GM12878 (cell line): ENCODE results near the gene MSRB2.

Experiments
- EP300 ChIP-seq, 2 experiments: fragments of 150-350 bp in 1 of 2; IDR thresholded peaks; 2 replicates each; pipeline ENCODE4 v1.6.1; 2011 to 2012; ENCODE audit warnings: low read depth in 2 of 2, low read length in 2 of 2, borderline replicate concordance in 1 of 2, improper control_type of control experiment in 1 of 2, inconsistent platforms in 1 of 2; ENCODE audit not compliant: control insufficient read depth in 1 of 2
- EZH2 ChIP-seq: IDR thresholded peaks from 2 replicates; pipeline ENCODE4 v1.6.1; 2012; ENCODE audit warnings: low read depth, mild to moderate bottlenecking, control low read depth, inconsistent platforms, low read length, borderline replicate concordance; ENCODE audit not compliant: control insufficient read depth
- NFIC ChIP-seq: IDR thresholded peaks from 2 replicates; pipeline ENCODE4 v1.6.1; 2012; ENCODE audit warnings: low read depth, mild to moderate bottlenecking, inconsistent platforms, low read length, moderate library complexity
- POLR2A ChIP-seq: IDR thresholded peaks from 2 replicates; pipeline ENCODE4 v1.6.1; 2011; ENCODE audit warnings: low read depth, mild to moderate bottlenecking, low read length
- POLR2AphosphoS5 ChIP-seq: IDR thresholded peaks from 2 replicates; pipeline ENCODE4 v1.6.1; 2011; ENCODE audit warnings: mild to moderate bottlenecking, low read length, inconsistent platforms
- RAD21 ChIP-seq: IDR thresholded peaks from 2 replicates; pipeline ENCODE4 v1.6.1; 2011; ENCODE audit warnings: mild to moderate bottlenecking, low read depth, low read length, moderate library complexity; ENCODE audit not compliant: insufficient read depth
- RAD51 ChIP-seq: fragments of 450-650 bp; IDR thresholded peaks from 2 replicates; pipeline ENCODE4 v1.6.1; 2016; ENCODE audit warnings: moderate library complexity, mild to moderate bottlenecking, inconsistent platforms
- RELA ChIP-seq: fragments of 450-650 bp; IDR thresholded peaks from 2 replicates; pipeline ENCODE4 v1.8.0; 2014; ENCODE audit warnings: borderline replicate concordance; ENCODE audit not compliant: partially characterized antibody
- TAF1 ChIP-seq: IDR thresholded peaks from 2 replicates; pipeline ENCODE4 v1.6.1; 2011; ENCODE audit warnings: mild to moderate bottlenecking, low read depth, low read length, borderline replicate concordance
- ZZZ3 ChIP-seq: IDR thresholded peaks from 2 replicates; pipeline ENCODE4 v1.6.1; 2011; ENCODE audit warnings: low read depth; ENCODE audit not compliant: control insufficient read depth, insufficient read length
- TF ChIP-seq, protein P1 (sequence below), 3 experiments: IDR thresholded peaks in 2 of 3; conservative IDR thresholded peaks in 1 of 3; 2 replicates each; pipeline ENCODE4 v1.5.1; 2011; ENCODE audit warnings: low read depth in 3 of 3, low read length in 3 of 3, mild to moderate bottlenecking in 3 of 3, control low read depth in 2 of 3, moderate library complexity in 2 of 3, inconsistent platforms in 1 of 3, mixed read lengths in 1 of 3; ENCODE audit not compliant: control insufficient read depth in 2 of 3, insufficient read depth in 1 of 3; ENCODE audit errors: extremely low read depth in 1 of 3
- TF ChIP-seq, protein P2 (sequence below): fragments of 450-650 bp; IDR thresholded peaks from 2 replicates; pipeline ENCODE4 v1.6.1; 2016; ENCODE audit warnings: mild to moderate bottlenecking
- TF ChIP-seq, protein P3 (sequence below): fragments of 450-650 bp; formaldehyde crosslinking; IDR thresholded peaks from 2 replicates; pipeline ENCODE4 v1.4.0; 2022; ENCODE audit warnings: mild to moderate bottlenecking, moderate library complexity

DNA sequence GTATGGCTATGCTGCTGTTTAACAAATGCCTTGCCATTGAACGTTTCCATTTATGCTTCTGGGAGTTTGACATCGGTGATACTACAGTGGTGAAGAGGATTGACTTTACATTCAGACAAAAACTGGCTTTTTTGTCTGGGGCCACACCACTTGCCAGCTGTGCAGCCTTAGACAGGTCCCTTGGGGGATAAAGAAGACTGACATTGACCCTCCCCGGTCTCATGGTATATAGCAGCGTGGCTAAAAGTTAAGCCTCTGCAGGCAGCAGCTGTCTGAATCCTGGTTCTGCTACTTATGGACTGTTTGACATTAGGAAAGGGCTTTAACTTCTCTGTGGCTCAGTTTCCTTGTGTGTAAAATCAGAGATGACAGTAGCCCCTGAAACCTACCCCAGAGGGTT, 54.7 kb downstream of the MSRB2 start:
- TF ChIP-seq EZH2 (no peak), EP300 (IDR thresholded peaks at IDR 0.05; ENCODE audit: borderline replicate concordance in 1 of 2, control insufficient read depth in 1 of 2, low read depth in 2 of 2, low read length in 2 of 2) (no peak), RAD51 (no peak), RELA (no peak), POLR2A (no peak), ZZZ3 (no peak), RAD21 (no peak), TAF1 (no peak), POLR2AphosphoS5 (no peak), NFIC (no peak)
- TF ChIP-seq, protein P1, sequence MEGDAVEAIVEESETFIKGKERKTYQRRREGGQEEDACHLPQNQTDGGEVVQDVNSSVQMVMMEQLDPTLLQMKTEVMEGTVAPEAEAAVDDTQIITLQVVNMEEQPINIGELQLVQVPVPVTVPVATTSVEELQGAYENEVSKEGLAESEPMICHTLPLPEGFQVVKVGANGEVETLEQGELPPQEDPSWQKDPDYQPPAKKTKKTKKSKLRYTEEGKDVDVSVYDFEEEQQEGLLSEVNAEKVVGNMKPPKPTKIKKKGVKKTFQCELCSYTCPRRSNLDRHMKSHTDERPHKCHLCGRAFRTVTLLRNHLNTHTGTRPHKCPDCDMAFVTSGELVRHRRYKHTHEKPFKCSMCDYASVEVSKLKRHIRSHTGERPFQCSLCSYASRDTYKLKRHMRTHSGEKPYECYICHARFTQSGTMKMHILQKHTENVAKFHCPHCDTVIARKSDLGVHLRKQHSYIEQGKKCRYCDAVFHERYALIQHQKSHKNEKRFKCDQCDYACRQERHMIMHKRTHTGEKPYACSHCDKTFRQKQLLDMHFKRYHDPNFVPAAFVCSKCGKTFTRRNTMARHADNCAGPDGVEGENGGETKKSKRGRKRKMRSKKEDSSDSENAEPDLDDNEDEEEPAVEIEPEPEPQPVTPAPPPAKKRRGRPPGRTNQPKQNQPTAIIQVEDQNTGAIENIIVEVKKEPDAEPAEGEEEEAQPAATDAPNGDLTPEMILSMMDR (IDR thresholded peaks at IDR 0.05 in 2 of 3, conservative IDR thresholded peaks at IDR 0.05 in 1 of 3; ENCODE audit: control insufficient read depth in 2 of 3, extremely low read depth in 1 of 3, insufficient read depth in 1 of 3, low read depth in 3 of 3, low read length in 3 of 3): no peak
- TF ChIP-seq, protein P2, sequence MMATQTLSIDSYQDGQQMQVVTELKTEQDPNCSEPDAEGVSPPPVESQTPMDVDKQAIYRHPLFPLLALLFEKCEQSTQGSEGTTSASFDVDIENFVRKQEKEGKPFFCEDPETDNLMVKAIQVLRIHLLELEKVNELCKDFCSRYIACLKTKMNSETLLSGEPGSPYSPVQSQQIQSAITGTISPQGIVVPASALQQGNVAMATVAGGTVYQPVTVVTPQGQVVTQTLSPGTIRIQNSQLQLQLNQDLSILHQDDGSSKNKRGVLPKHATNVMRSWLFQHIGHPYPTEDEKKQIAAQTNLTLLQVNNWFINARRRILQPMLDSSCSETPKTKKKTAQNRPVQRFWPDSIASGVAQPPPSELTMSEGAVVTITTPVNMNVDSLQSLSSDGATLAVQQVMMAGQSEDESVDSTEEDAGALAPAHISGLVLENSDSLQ: no peak
- TF ChIP-seq, protein P3, sequence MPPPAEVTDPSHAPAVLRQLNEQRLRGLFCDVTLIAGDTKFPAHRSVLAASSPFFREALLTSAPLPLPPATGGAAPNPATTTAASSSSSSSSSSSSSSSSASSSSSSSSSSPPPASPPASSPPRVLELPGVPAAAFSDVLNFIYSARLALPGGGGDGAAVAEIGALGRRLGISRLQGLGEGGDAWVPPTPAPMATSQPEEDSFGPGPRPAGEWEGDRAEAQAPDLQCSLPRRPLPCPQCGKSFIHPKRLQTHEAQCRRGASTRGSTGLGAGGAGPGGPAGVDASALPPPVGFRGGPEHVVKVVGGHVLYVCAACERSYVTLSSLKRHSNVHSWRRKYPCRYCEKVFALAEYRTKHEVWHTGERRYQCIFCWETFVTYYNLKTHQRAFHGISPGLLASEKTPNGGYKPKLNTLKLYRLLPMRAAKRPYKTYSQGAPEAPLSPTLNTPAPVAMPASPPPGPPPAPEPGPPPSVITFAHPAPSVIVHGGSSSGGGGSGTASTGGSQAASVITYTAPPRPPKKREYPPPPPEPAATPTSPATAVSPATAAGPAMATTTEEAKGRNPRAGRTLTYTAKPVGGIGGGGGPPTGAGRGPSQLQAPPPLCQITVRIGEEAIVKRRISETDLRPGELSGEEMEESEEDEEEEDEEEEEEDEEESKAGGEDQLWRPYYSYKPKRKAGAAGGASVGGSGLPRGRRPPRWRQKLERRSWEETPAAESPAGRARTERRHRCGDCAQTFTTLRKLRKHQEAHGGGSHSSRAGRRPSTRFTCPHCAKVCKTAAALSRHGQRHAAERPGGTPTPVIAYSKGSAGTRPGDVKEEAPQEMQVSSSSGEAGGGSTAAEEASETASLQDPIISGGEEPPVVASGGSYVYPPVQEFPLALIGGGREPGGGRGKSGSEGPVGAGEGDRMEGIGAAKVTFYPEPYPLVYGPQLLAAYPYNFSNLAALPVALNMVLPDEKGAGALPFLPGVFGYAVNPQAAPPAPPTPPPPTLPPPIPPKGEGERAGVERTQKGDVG (CRISPR knock-in tag): no peak
